K562 (cell line): ENCODE measurements around the gene MYL11. TPM values are rescaled to one million over a fixed set of nuclear protein-coding genes. Genes with fewer than 3 reads are reported as not detected.

Experiments
- CHD1 ChIP-seq: fragments of 200-600 bp; sonication (generic); IDR thresholded peaks from one replicate; pipeline ENCODE4 v1.6.1; 2012; ENCODE audit warnings: mild to moderate bottlenecking, moderate library complexity, low read length, inconsistent platforms
- CTCF ChIP-seq, 3 experiments: IDR thresholded peaks in 2 of 3; conservative IDR thresholded peaks in 1 of 3; 2 replicates each; pipeline ENCODE4 v1.5.1; 2011 to 2012; ENCODE audit warnings: low read length in 3 of 3, mild to moderate bottlenecking in 3 of 3, control low read depth in 2 of 3, improper control_type of control experiment in 1 of 3, inconsistent platforms in 1 of 3, low read depth in 1 of 3, mixed read lengths in 1 of 3, moderate library complexity in 1 of 3; ENCODE audit not compliant: insufficient read depth in 2 of 3
- HMBOX1 ChIP-seq: sonication (generic); IDR thresholded peaks from 2 replicates; pipeline ENCODE4 v1.6.1; 2016
- MYC ChIP-seq, 2 experiments: fragments of 250-450 bp in 1 of 2; sonication (Bioruptor Pico) in 1 of 2; IDR thresholded peaks; 2 replicates each; pipeline versions ENCODE4 v1.5.1 to v1.6.1; 2012 to 2021; ENCODE audit warnings: low read depth in 2 of 2, borderline replicate concordance in 1 of 2, improper control_type of control experiment in 1 of 2, low read length in 1 of 2, mild to moderate bottlenecking in 1 of 2, moderate library complexity in 1 of 2
- NFE2 ChIP-seq: IDR thresholded peaks from 2 replicates; pipeline ENCODE4 v1.6.1; 2014; ENCODE audit warnings: antibody characterized with exemption, low read depth
- NFIX ChIP-seq: fragments of 250-450 bp; sonication (Bioruptor Pico); IDR thresholded peaks from 2 replicates; pipeline ENCODE4 v1.4.0; 2020; ENCODE audit warnings: low read depth, mild to moderate bottlenecking, moderate library complexity
- PHF20 ChIP-seq: fragments of 450-650 bp; IDR thresholded peaks from 2 replicates; pipeline ENCODE4 v1.6.1; 2018; ENCODE audit not compliant: partially characterized antibody
- RBM25 ChIP-seq: fragments of 200-400 bp; formaldehyde crosslinking; IDR thresholded peaks from 2 replicates; pipeline ENCODE4 v1.6.1; 2018; ENCODE audit warnings: low read length, low read depth, moderate library complexity; ENCODE audit not compliant: severe bottlenecking
- TEAD1 ChIP-seq, 2 experiments: fragments of 450-650 bp in 1 of 2; sonication (generic) in 1 of 2; formaldehyde crosslinking; IDR thresholded peaks; 2 replicates each; pipeline versions ENCODE4 v1.4.0 to v1.8.0; 2020 to 2022; ENCODE audit warnings: mild to moderate bottlenecking in 2 of 2, missing genetic modification reagents in 1 of 2
- TFE3 ChIP-seq: fragments of 450-650 bp; formaldehyde crosslinking; IDR thresholded peaks from 2 replicates; pipeline ENCODE4 v1.4.0; 2020; ENCODE audit warnings: mild to moderate bottlenecking, mixed read lengths
- ZBED1 ChIP-seq: IDR thresholded peaks from 2 replicates; pipeline ENCODE4 v1.6.1; 2014
- ZNF253 ChIP-seq: fragments of 250-450 bp; sonication (Bioruptor Pico); conservative IDR thresholded peaks from 2 replicates; pipeline ENCODE4 v1.6.1; 2021; ENCODE audit warnings: mild to moderate bottlenecking
- ZNF280A ChIP-seq: fragments of 450-650 bp; IDR thresholded peaks from 2 replicates; pipeline ENCODE4 v1.6.1; 2018; ENCODE audit warnings: mild to moderate bottlenecking, low read depth; ENCODE audit not compliant: partially characterized antibody
- ZNF655 ChIP-seq: fragments of 250-450 bp; sonication (Bioruptor Pico); IDR thresholded peaks from 2 replicates; pipeline ENCODE4 v1.5.0; 2021
- polyA plus RNA-seq, 8 experiments: library from polyadenylated mRNA; depleted of rRNA in 4 of 8; stranded (reverse) in 5 of 8; unstranded in 3 of 8; fragments of >200 nt; fragmentation: Nextera tagmentation in 2 of 8; fragmentation: Illumina TruSeq in 1 of 8; extraction: Ambion mirVana in 2 of 8; extraction: Trizol in 1 of 8; gene quantifications; 2 replicates each; pipeline versions ENCODE4 v1.2.1 to v1.2.3, GENCODE V29; 2011 to 2014; ENCODE audit warnings: inconsistent platforms in 1 of 8, missing spikeins in 1 of 8
- total RNA-seq, 7 experiments: library from RNA; depleted of rRNA in 6 of 7; stranded (reverse); fragments of >200 nt in 6 of 7; fragmentation: Illumina TruSeq in 2 of 7; extraction: Trizol in 2 of 7; gene quantifications; 2 replicates each; pipeline versions ENCODE4 v1.2.1 to v1.2.3, GENCODE V29; 2011 to 2021; ENCODE audit warnings: low replicate concordance in 1 of 7

MYL11 gene
- total and polyA plus RNA-seq, 9 of the 15 experiments (the other 6 are each of a cell fraction or from before 2014, with no cell fraction given): 0.31 to 1.5 (median 0.73) TPM; not detected in 4

- no peak for TF ChIP-seq PHF20
- no peak for TF ChIP-seq CTCF (IDR thresholded peaks at IDR 0.05 in 2 of 3, conservative IDR thresholded peaks at IDR 0.05 in 1 of 3; ENCODE audit: insufficient read depth in 2 of 3, low read depth in 1 of 3, low read length in 3 of 3)
- TF ChIP-seq ZNF280A: no peak
- no peak for TF ChIP-seq NFIX (CRISPR knock-in tag)
- TF ChIP-seq ZBED1: no peak
- TF ChIP-seq TEAD1 (CRISPR knock-in tag; IDR thresholded peaks at IDR 0.05): peak in 1 of 2 experiments; percentile 59; a peak in 1 of 4 replicates
- TF ChIP-seq CHD1: no peak
- no peak for TF ChIP-seq ZNF253 (CRISPR knock-in tag)
- TF ChIP-seq ZNF655 (CRISPR knock-in tag): no peak
- no peak for TF ChIP-seq MYC (IDR thresholded peaks at IDR 0.05; ENCODE audit: low read depth, low read length)
- TF ChIP-seq MYC (CRISPR knock-in tag; IDR thresholded peaks at IDR 0.05; ENCODE audit: borderline replicate concordance, low read depth): no peak
- no peak for TF ChIP-seq RBM25
- TF ChIP-seq HMBOX1: no peak; the same call in 1 of the 2 replicates
- TF ChIP-seq NFE2: no peak
- no peak for TF ChIP-seq TFE3
Observed at GRCh38 chr16:30377050-30377811, 2.6 kb downstream of the MYL11 start (continued).
